Retinal pigment epithelial cell (primary cell): Measurements from ENCODE around the gene EFCAB7.

Source experiments
- DNase-seq: peaks from one replicate; pipeline ENCODE4 v3.0.0-alpha.2; 2010; ENCODE audit warnings: low read depth
- H3K4me3 ChIP-seq: 2 replicates; pipeline ENCODE4 v1.5.1; 2011; ENCODE audit warnings: mild to moderate bottlenecking, low read length, control low read depth, moderate library complexity
- TF ChIP-seq, protein P1 (sequence below): conservative IDR thresholded peaks from 2 replicates; pipeline ENCODE4 v1.5.1; 2011; ENCODE audit warnings: low read depth, low read length, control low read depth, inconsistent platforms

Gene EFCAB7

DNA sequence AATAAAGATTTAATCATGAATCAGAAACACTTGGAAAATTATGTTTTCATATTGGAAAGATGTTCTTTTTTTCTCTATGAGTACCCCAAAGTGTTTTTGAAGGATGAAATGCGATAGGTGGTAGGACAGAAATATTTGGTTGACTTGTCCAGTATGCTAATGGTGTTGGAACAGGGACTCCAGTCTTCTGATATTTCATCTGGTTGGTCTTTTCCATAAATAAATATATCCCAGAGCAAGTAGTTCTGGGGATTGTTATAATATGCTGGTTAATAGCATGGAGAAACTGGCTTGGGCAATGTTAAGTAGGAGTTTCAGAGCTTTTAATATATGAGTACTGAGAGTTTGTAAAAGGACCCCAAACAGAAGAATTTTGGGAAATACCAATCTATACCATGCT lies 78.6 kb downstream of the EFCAB7 start:
- TF ChIP-seq, protein P1, sequence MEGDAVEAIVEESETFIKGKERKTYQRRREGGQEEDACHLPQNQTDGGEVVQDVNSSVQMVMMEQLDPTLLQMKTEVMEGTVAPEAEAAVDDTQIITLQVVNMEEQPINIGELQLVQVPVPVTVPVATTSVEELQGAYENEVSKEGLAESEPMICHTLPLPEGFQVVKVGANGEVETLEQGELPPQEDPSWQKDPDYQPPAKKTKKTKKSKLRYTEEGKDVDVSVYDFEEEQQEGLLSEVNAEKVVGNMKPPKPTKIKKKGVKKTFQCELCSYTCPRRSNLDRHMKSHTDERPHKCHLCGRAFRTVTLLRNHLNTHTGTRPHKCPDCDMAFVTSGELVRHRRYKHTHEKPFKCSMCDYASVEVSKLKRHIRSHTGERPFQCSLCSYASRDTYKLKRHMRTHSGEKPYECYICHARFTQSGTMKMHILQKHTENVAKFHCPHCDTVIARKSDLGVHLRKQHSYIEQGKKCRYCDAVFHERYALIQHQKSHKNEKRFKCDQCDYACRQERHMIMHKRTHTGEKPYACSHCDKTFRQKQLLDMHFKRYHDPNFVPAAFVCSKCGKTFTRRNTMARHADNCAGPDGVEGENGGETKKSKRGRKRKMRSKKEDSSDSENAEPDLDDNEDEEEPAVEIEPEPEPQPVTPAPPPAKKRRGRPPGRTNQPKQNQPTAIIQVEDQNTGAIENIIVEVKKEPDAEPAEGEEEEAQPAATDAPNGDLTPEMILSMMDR = no peak
- no peak for DNase-seq
- H3K4me3 ChIP-seq = no peak overlapping the region

GRCh38 chr1:63602629-63603028 lies 79.3 kb downstream of the EFCAB7 start:
- TF ChIP-seq, protein P1 = no peak
- no peak for DNase-seq
- H3K4me3 ChIP-seq = no peak overlapping the region

DNA sequence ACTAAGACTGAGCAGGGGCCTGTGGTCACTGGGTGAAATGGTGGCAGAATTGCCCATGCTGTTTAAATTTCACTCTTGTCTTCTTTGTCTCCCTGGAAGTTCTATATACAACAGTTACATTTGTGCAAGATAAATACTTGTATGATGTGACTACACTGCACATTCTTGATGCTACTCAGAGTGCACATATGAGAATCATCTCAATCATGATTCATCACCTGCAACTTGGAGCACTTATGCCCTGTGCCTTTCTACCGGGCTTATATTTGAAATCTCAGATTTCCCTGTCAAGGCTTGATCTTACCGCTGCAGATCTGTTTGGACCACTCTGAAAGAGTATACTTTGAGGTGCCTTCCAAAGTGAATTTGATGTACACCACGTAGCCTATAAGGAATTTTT lies 80.5 kb downstream of the EFCAB7 start:
- no peak for DNase-seq
- no peak overlapping the region for H3K4me3 ChIP-seq
- TF ChIP-seq, protein P1 = no peak

- no peak for DNase-seq
- H3K4me3 ChIP-seq = no peak overlapping the region
- TF ChIP-seq, protein P1 = no peak
Measured at GRCh38 chr1:63607322-63607721, 84.0 kb downstream of the EFCAB7 start.

DNA sequence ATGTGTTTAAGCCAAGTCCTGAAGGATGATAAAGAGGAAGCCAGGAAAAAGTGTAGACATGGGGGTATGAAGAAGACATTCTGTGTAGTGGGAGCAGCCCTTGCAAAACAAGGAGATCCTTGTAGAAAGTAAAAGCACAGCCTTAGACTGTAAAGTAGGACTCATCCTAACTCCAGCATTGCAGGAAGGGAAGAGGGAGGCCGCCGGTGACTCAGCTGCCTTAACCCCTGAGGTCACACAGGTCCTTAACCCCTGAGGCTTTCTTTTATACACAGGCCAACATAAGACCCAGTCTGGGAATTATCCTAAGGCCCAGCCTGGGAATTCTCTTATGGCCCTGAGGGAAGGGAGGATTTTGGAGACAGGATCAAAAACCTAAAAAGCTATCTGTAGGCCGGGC lies 87.9 kb downstream of the EFCAB7 start:
- no peak overlapping the region for H3K4me3 ChIP-seq
- TF ChIP-seq, protein P1 = no peak
- no peak for DNase-seq

- no peak for DNase-seq
- TF ChIP-seq, protein P1 = no peak
- H3K4me3 ChIP-seq = no peak overlapping the region
Measured at GRCh38 chr1:63612564-63612963, 89.2 kb downstream of the EFCAB7 start.

- TF ChIP-seq, protein P1 = no peak
- no peak for DNase-seq
- no peak overlapping the region for H3K4me3 ChIP-seq
Measured at GRCh38 chr1:63612971-63613370, 89.6 kb downstream of the EFCAB7 start.
